GM12873 (cell line): ENCODE data around the gene ARID1A.

Source experiments
- TF ChIP-seq, protein P1 (sequence below): IDR thresholded peaks from 2 replicates; pipeline ENCODE4 v1.5.1; 2012; ENCODE audit warnings: low read depth, mild to moderate bottlenecking, moderate library complexity, low read length, control low read depth; ENCODE audit not compliant: insufficient read depth; ENCODE audit errors: missing control alignments

The ARID1A gene

GRCh38 chr1:26711777-26712176 lies 16.0 kb downstream of the ARID1A start:
- TF ChIP-seq, protein P1, sequence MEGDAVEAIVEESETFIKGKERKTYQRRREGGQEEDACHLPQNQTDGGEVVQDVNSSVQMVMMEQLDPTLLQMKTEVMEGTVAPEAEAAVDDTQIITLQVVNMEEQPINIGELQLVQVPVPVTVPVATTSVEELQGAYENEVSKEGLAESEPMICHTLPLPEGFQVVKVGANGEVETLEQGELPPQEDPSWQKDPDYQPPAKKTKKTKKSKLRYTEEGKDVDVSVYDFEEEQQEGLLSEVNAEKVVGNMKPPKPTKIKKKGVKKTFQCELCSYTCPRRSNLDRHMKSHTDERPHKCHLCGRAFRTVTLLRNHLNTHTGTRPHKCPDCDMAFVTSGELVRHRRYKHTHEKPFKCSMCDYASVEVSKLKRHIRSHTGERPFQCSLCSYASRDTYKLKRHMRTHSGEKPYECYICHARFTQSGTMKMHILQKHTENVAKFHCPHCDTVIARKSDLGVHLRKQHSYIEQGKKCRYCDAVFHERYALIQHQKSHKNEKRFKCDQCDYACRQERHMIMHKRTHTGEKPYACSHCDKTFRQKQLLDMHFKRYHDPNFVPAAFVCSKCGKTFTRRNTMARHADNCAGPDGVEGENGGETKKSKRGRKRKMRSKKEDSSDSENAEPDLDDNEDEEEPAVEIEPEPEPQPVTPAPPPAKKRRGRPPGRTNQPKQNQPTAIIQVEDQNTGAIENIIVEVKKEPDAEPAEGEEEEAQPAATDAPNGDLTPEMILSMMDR, result no peak

- TF ChIP-seq, protein P1, result no peak
Measured at GRCh38 chr1:26717017-26717491, 21.2 kb downstream of the ARID1A start.

- TF ChIP-seq, protein P1, result no peak
Measured at GRCh38 chr1:26719205-26719604, 23.4 kb downstream of the ARID1A start.

DNA sequence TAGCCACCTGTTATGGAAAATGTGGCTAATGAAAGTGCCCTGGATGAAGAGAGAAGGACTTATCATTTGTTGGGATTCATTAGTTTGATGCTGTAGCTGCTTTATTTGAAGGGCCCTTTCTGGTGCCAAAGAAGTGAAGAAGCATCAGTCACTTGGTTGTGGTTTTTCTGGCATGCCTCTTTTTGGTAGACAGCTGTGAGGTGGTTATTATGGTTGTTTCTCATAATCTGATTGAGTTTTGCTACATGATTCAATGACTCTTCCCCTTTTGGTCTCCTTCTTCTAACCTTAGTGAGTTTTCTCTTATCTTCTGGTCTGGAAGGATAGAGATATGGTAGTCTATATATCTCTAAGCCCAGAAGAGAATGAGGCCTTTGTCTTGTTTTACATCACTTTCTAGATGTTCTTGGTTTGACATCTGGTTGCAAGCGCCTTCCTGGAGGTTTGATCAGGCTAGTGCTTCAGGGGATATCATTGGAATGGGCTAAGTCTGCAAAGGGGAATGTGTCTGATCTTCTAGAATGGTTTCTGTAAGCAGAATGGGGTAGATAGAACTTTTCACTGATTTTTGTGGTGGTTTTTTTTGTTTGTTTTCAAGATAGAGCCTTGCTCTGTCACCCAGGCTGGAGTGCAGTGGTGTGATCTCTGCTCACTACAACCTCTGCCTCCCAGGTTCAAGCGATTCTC lies 26.0 kb downstream of the ARID1A start:
- TF ChIP-seq, protein P1, result no peak

GRCh38 chr1:26723013-26723991 lies 27.5 kb downstream of the ARID1A start:
- TF ChIP-seq, protein P1, result no peak

DNA sequence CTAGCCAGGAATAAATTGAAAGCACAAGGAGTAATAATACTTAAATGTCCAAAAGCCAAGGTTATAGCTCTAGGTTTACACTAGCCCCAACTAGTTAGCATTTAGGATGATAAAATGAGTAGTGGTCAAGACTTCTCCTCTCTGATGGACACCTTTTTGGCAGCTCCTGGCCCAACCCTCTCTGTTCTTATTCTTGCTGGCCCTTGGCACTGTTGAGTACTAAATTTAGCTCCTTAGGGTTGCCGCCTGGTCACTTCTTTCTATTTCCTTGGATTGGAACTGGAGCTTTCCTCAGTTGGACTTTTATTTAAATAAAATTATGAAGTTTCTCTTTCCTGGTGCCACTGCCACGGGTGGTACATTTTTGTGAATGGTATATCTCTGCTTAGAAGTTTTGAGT lies 28.3 kb downstream of the ARID1A start:
- TF ChIP-seq, protein P1, result no peak

GRCh38 chr1:26724926-26725325 lies 29.1 kb downstream of the ARID1A start:
- TF ChIP-seq, protein P1, result no peak
